Stimulated activated effector memory CD8-positive, alpha-beta T cell treated with anti-CD3 and anti-CD28 coated beads, Interleukin-12 subunit alpha, Interleukin-12 subunit beta, amount 100 ng/mL, for 72 hours (primary cell): ENCODE results near the gene TBCC.
"Not testable (repeated sequence)": the region's sequence is repeated elsewhere in the genome, so short reads cannot be mapped to it uniquely, and the experiment has no call there.

Experiments used
- ATAC-seq: fragments of 150-1000 bp; cut with Tn5 transposase; 2 replicates; pipeline ENCODE4 v1.10.0; 2021
- DNase-seq, 2 donors: peaks; one replicate each; pipeline ENCODE4 v3.0.0; 2021 to 2022; ENCODE audit warnings: low spot score in 2 of 2
- H3K27ac Mint-ChIP-seq: one replicate; pipeline ENCODE4 v1.8.0; 2022; ENCODE audit warnings: mild to moderate bottlenecking, mixed read lengths
- H3K36me3 Mint-ChIP-seq: one replicate; pipeline ENCODE4 v1.8.0; 2022; ENCODE audit warnings: mild to moderate bottlenecking, mixed read lengths
- H3K4me1 Mint-ChIP-seq: one replicate; pipeline ENCODE4 v1.8.0; 2022; ENCODE audit warnings: mixed read lengths
- H3K4me3 Mint-ChIP-seq: one replicate; pipeline ENCODE4 v1.8.0; 2022; ENCODE audit warnings: mild to moderate bottlenecking, mixed read lengths
- H3K9me3 Mint-ChIP-seq: one replicate; pipeline ENCODE4 v1.8.0; 2022; ENCODE audit warnings: mixed read lengths

Gene TBCC

GRCh38 chr6:42726485-42727086, 19.3 kb downstream of the TBCC start:
- no peaks in the 10 kb centered on the region for H3K36me3 Mint-ChIP-seq
- H3K27ac Mint-ChIP-seq: peak overlapping the region; percentile 95
- ATAC-seq (peak; percentile 98), DNase-seq (peak; percentile 38 to 73)
- peak overlapping the region; percentile 74 for H3K4me3 Mint-ChIP-seq
- no peaks in the 10 kb centered on the region for H3K9me3 Mint-ChIP-seq
- H3K4me1 Mint-ChIP-seq: peaks cover 23% of the 10 kb centered on the region

- ATAC-seq (no peak), DNase-seq (no peak)
- Mint-ChIP-seq H3K4me1 (peaks cover 23% of the 10 kb centered on the region), H3K36me3 (no peaks in the 10 kb centered on the region), H3K27ac (peak overlapping the region; percentile 95), H3K4me3 (peak overlapping the region; percentile 74), H3K9me3 (no peaks in the 10 kb centered on the region)
Measured at GRCh38 chr6:42726026-42726425, 19.9 kb downstream of the TBCC start.

DNA sequence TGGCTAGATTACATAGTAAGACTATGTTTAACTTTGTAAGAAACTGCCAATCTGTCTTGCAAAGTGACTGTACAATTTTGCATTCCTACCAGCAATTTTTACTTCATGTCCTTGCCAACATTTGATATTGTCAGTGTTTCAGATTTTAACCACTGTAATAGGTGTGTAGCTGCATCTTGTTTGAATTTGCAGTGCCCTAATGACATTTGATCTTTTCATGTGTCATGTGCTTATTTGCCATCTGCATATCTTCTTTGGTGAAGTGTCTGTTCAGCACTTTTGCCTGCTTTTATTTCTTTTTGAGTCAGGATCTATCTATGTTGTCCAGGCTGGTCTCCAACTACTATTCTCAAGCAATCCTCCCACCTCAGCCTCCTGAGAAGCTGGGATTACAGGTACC, 21.1 kb downstream of the TBCC start:
- ATAC-seq (no peak), DNase-seq (no peak)
- Mint-ChIP-seq H3K4me3 (no peak overlapping the region), H3K27ac (no peak overlapping the region), H3K4me1 (peaks cover 23% of the 10 kb centered on the region), H3K36me3 (no peaks in the 10 kb centered on the region), H3K9me3 (no peaks in the 10 kb centered on the region)

- no peak within 1 kb of the TSS for H3K27ac Mint-ChIP-seq
Measured at GRCh38 chr6:42722497-42722896, 23.4 kb downstream of the TBCC start, which contains the start of gene PRPH2. PRPH2 (minus strand) TSS chr6:42722597; CDS start chr6:42722334, 263 bp downstream.

GRCh38 chr6:42720739-42721138, 25.2 kb downstream of the TBCC start:
- H3K27ac Mint-ChIP-seq: no peak overlapping the region
- no peaks in the 10 kb centered on the region for H3K36me3 Mint-ChIP-seq
- H3K4me3 Mint-ChIP-seq: no peak overlapping the region
- ATAC-seq (no peak), DNase-seq (no peak)
- no peaks in the 10 kb centered on the region for H3K9me3 Mint-ChIP-seq
- H3K4me1 Mint-ChIP-seq: peaks cover 2% of the 10 kb centered on the region

More at GRCh38 chr6:42722497-42722896, 23.4 kb downstream of the TBCC start, which contains the start of gene PRPH2:
- Mint-ChIP-seq H3K36me3 (no peaks in the 10 kb centered on the region), H3K4me1 (peaks cover 19% of the 10 kb centered on the region), H3K9me3 (no peaks in the 10 kb centered on the region), H3K4me3 (no peak within 1 kb of the TSS)
- no peak for DNase-seq
- no peak for ATAC-seq

- H3K4me3 Mint-ChIP-seq: no peak overlapping the region
- no peaks in the 10 kb centered on the region for H3K36me3 Mint-ChIP-seq
- ATAC-seq (no peak), DNase-seq (no peak)
- no peak overlapping the region for H3K27ac Mint-ChIP-seq
- no peaks in the 10 kb centered on the region for H3K4me1 Mint-ChIP-seq
- H3K9me3 Mint-ChIP-seq: no peaks in the 10 kb centered on the region
Measured at GRCh38 chr6:42715871-42716270, 30.0 kb downstream of the TBCC start.

DNA sequence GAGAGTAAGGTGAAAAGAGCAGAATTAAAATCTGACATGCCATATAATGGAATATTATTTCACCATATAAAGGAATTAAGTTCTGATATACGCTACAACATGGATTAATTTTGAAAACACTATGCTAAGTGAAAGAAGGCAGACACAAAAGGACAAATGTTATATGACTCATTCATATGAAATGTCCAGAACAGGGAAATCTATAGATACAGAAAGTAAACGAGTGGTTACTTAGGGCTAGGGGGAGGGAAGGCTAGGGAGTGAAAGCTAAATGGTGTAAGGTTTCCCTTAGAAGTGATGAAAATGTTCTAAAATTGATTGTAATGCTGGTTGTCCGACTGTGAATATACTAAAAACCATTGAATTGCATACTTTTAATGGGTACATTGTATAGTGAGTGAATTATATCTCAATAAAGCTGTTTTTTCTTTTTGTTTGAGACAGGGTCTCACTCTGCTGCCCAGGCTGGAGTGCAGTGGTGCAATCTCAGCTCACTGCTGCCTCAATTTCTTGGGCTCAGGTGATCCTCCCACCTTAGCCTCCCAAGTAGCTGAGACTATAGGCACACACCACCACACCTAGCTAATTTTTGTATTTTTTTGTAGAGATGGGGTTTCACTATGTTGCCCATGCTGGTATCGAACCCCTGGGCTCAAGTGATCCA, 31.7 kb downstream of the TBCC start:
- H3K4me1 Mint-ChIP-seq: no peaks in the 10 kb centered on the region
- H3K4me3 Mint-ChIP-seq: no peak overlapping the region
- H3K9me3 Mint-ChIP-seq: no peaks in the 10 kb centered on the region
- DNase-seq: no peak
- H3K27ac Mint-ChIP-seq: no peak overlapping the region
- H3K36me3 Mint-ChIP-seq: no peaks in the 10 kb centered on the region
- ATAC-seq: no peak

DNA sequence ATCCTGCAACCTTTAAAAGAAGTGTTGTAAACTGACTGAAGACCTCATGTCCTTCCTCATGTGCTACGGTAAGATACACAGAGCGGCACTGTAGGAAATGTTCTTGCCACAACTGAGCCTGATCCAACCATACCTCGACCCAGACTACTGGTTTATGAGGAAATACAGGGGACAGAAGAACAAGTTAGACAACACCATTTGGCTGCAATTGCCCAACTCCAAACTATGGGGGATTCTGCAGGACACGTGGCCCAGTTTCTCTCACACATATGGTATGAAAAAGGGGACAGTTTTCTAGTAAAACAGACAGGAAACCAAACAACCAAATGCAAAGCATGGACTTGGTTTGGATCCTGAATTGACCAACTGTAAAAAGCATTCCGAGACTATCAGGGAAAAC, 34.0 kb downstream of the TBCC start:
- no peak for ATAC-seq
- no peak for DNase-seq
- H3K27ac Mint-ChIP-seq: no peak overlapping the region
- peaks cover 8% of the 10 kb centered on the region for H3K4me1 Mint-ChIP-seq
- H3K4me3 Mint-ChIP-seq: no peak overlapping the region
- H3K36me3 Mint-ChIP-seq: no peaks in the 10 kb centered on the region
- H3K9me3 Mint-ChIP-seq: no peaks in the 10 kb centered on the region

DNA sequence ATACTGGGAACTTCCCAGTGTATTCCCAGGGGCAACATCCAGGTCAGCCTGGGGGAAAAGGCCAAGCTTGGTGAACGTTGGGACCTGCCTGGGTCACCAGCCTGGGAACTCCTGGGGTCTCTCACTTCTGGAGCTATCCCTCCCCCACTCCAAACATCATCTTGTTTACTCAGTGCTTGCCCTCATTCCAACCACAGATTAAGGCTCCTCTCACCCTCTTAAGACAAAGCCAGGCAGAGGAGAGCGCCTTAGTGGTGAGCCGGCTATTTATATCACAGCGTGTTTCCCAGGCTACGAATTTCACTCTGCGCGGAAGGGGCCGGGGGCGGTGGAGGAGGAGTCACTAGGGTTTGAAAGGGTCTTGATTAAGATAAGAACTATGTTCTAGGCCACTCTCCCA, 35.6 kb downstream of the TBCC start:
- no peak overlapping the region for H3K27ac Mint-ChIP-seq
- ATAC-seq (no peak), DNase-seq (no peak)
- H3K9me3 Mint-ChIP-seq: no peaks in the 10 kb centered on the region
- no peaks in the 10 kb centered on the region for H3K36me3 Mint-ChIP-seq
- H3K4me1 Mint-ChIP-seq: peaks cover 8% of the 10 kb centered on the region
- H3K4me3 Mint-ChIP-seq: no peak overlapping the region

GRCh38 chr6:42709871-42710270, 36.0 kb downstream of the TBCC start:
- Mint-ChIP-seq H3K4me3 (no peak overlapping the region), H3K36me3 (no peaks in the 10 kb centered on the region), H3K9me3 (no peaks in the 10 kb centered on the region), H3K4me1 (peaks cover 8% of the 10 kb centered on the region), H3K27ac (no peak overlapping the region)
- no peak for ATAC-seq
- no peak for DNase-seq

DNA sequence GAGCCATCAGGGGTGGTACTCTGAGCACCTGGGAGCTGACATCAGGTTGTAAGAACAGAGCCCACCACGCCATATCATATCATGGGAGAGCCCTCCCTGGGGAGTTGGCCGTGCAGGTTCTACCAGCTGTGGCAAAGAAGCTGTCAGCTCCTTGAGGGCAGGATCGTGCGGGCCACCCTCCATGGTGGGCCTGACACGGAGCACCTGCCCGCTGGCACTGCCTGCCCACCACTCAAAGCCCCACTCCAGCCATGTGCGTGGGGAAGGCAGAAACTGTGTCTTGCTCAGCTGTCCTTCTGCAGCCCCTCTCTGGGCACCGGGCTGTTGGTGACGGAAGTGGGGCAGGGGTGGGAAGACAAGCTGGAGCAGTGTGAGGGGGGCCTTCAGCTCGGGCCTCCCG, 37.8 kb downstream of the TBCC start:
- no peak overlapping the region for H3K27ac Mint-ChIP-seq
- H3K9me3 Mint-ChIP-seq: no peaks in the 10 kb centered on the region
- H3K4me1 Mint-ChIP-seq: peaks cover 8% of the 10 kb centered on the region

GRCh38 chr6:42707595-42707994, 38.3 kb downstream of the TBCC start:
- no peak overlapping the region for H3K4me3 Mint-ChIP-seq
- no peak for DNase-seq
- H3K4me1 Mint-ChIP-seq: peaks cover 8% of the 10 kb centered on the region
- no peak overlapping the region for H3K27ac Mint-ChIP-seq
- peak; percentile 67 for ATAC-seq
- no peaks in the 10 kb centered on the region for H3K9me3 Mint-ChIP-seq
- H3K36me3 Mint-ChIP-seq: no peaks in the 10 kb centered on the region

More for the DNA sequence above, 37.8 kb downstream of the TBCC start:
- Mint-ChIP-seq H3K36me3 (no peaks in the 10 kb centered on the region), H3K4me3 (no peak overlapping the region)
- DNase-seq (no peak), ATAC-seq (peak; percentile 16)

DNA sequence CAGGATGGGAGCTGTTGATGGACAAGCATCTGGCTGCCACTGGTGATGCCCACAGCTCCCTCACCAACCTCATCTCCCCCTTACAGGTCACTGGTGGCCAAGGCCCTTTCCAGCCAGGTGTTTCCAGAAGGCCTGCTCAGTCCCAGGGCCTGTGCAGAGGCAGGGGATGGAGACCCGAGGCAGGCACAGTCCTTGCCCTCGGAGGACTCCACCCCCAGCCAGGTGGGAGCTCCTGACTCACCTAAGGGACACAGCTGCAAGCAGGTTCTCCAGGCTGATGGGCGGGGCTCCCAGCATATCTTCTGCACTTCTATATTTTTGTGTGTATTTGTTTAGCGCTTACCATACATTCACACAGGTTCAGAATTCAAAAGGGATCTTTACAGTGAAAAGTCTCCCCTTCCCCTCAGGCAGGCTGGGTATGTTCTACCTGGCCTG, 40.9 kb downstream of the TBCC start:
- peaks cover 8% of the 10 kb centered on the region for H3K4me1 Mint-ChIP-seq
- H3K4me3 Mint-ChIP-seq: no peak overlapping the region
- H3K9me3 Mint-ChIP-seq: no peaks in the 10 kb centered on the region
- no peak overlapping the region for H3K27ac Mint-ChIP-seq
- DNase-seq: no peak
- ATAC-seq: no peak
- H3K36me3 Mint-ChIP-seq: no peaks in the 10 kb centered on the region

GRCh38 chr6:42704251-42704936, 41.5 kb downstream of the TBCC start:
- Mint-ChIP-seq H3K36me3 (no peaks in the 10 kb centered on the region), H3K4me1 (peaks cover 8% of the 10 kb centered on the region), H3K4me3 (no peak overlapping the region), H3K9me3 (no peaks in the 10 kb centered on the region), H3K27ac (no peak overlapping the region)
- DNase-seq (no peak), ATAC-seq (no peak)

DNA sequence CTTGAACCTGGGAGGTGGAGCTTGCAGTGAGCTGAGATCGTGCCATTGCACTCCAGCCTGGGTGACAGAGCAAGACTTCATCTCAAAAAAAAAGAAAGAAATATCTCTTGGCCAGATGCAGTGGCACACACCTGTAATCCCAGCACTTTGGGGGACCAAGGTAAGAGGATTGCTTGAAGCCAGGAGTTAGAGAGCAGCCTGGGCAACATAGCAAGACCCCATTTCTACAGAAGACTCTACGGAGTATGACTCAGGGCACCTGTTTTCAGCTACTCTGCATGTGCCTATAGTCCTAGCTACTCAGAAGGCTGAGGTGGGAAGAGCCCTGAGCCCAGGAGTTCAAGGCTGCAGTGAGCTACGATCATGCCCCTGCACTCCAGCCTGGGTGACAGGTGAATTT, 43.1 kb downstream of the TBCC start:
- ATAC-seq: not testable (repeated sequence)

GRCh38 chr6:42702200-42702599, 43.7 kb downstream of the TBCC start:
- Mint-ChIP-seq H3K9me3 (no peaks in the 10 kb centered on the region), H3K27ac (no peak overlapping the region), H3K4me1 (peaks cover 1% of the 10 kb centered on the region), H3K36me3 (no peaks in the 10 kb centered on the region), H3K4me3 (no peak overlapping the region)
- peak; percentile 62 for ATAC-seq
- no peak for DNase-seq

More for the DNA sequence above, 43.1 kb downstream of the TBCC start:
- H3K4me3 Mint-ChIP-seq, DNase-seq, H3K4me1 Mint-ChIP-seq, H3K27ac Mint-ChIP-seq, H3K9me3 Mint-ChIP-seq, H3K36me3 Mint-ChIP-seq: not testable (repeated sequence)
